HEK293 (cell line): Measurements from ENCODE around the gene ETNPPL.

Experiments
- CTCF ChIA-PET: fragments of 350-600 bp; formaldehyde crosslinking; extraction: SDS; loops from one replicate; lab custom pipeline; 2021; ENCODE audit warnings: antibody characterized with exemption; lab: Yijun Ruan, JAX
- POLR2A ChIA-PET: fragments of 300-600 bp; formaldehyde crosslinking; extraction: SDS; loops from one replicate; lab custom pipeline; 2020; ENCODE audit warnings: antibody characterized with exemption, inconsistent platforms; lab: Yijun Ruan, JAX
- H3K27ac ChIP-seq: fragments of 200-500 bp; sonication (Bioruptor generic); 2 replicates; pipeline ENCODE4 v1.5.1; 2014; ENCODE audit warnings: low read depth, low read length, control low read depth, inconsistent platforms; ENCODE audit errors: extremely low read depth
- H3K36me3 ChIP-seq, 2 experiments: fragments of 200-500 bp in 1 of 2; sonication (Bioruptor generic) in 1 of 2; 1 replicate in 1 of 2; 2 replicates in 1 of 2; pipeline ENCODE4 v1.5.1; 2014 to 2017; ENCODE audit warnings: inconsistent platforms in 2 of 2, low read length in 2 of 2; ENCODE audit not compliant: control insufficient read depth in 2 of 2, insufficient read depth in 1 of 2
- H3K4me1 ChIP-seq: fragments of 200-500 bp; sonication (Bioruptor generic); 2 replicates; pipeline ENCODE4 v1.5.1; 2014; ENCODE audit warnings: mild to moderate bottlenecking, low read length, inconsistent platforms; ENCODE audit not compliant: control insufficient read depth, insufficient read depth
- H3K4me3 ChIP-seq: 2 replicates; pipeline ENCODE4 v1.5.1; 2011; ENCODE audit warnings: low read depth, mild to moderate bottlenecking, control low read depth, low read length, moderate library complexity
- H3K9me3 ChIP-seq: fragments of 200-500 bp; sonication (Bioruptor generic); 2 replicates; pipeline ENCODE4 v1.5.1; 2014; ENCODE audit warnings: low read depth, low read length, inconsistent platforms; ENCODE audit not compliant: control insufficient read depth, insufficient read depth
- INSM2 ChIP-seq: fragments of 450-650 bp; formaldehyde crosslinking; IDR thresholded peaks from 2 replicates; pipeline ENCODE4 v1.5.1; 2016; ENCODE audit warnings: missing biosample characterization, missing genetic modification characterization
- MEIS1 ChIP-seq: sonication (generic); formaldehyde crosslinking; IDR thresholded peaks from 2 replicates; pipeline ENCODE4 v1.8.1; 2022; ENCODE audit warnings: missing genetic modification reagents, mild to moderate bottlenecking, borderline replicate concordance
- MYNN ChIP-seq: fragments of 450-650 bp; formaldehyde crosslinking; IDR thresholded peaks from 2 replicates; pipeline ENCODE4 v1.5.1; 2016; ENCODE audit warnings: missing biosample characterization, missing genetic modification characterization, borderline replicate concordance
- TSHZ1 ChIP-seq: fragments of 450-650 bp; formaldehyde crosslinking; IDR thresholded peaks from 2 replicates; pipeline ENCODE4 v1.5.1; 2016; ENCODE audit warnings: missing biosample characterization, missing genetic modification characterization, borderline replicate concordance
- ZBTB26 ChIP-seq: fragments of 450-650 bp; formaldehyde crosslinking; optimal IDR thresholded peaks from 2 replicates; pipeline ENCODE3; 2016; ENCODE audit warnings: missing biosample characterization, mild to moderate bottlenecking, missing genetic modification characterization
- ZBTB7A ChIP-seq: fragments of 450-650 bp; formaldehyde crosslinking; IDR thresholded peaks from 2 replicates; pipeline ENCODE4 v1.5.1; 2016; ENCODE audit warnings: low read depth, missing biosample characterization, missing genetic modification characterization
- ZFP69B ChIP-seq: fragments of 450-650 bp; formaldehyde crosslinking; IDR thresholded peaks from 2 replicates; pipeline ENCODE4 v1.5.1; 2016; ENCODE audit warnings: missing biosample characterization, missing genetic modification characterization
- ZNF175 ChIP-seq: fragments of 450-650 bp; formaldehyde crosslinking; IDR thresholded peaks from 2 replicates; pipeline ENCODE4 v1.5.1; 2016; ENCODE audit warnings: missing biosample characterization, missing genetic modification characterization
- ZNF214 ChIP-seq: fragments of 450-650 bp; formaldehyde crosslinking; IDR thresholded peaks from 2 replicates; pipeline ENCODE4 v1.5.1; 2017; ENCODE audit warnings: missing biosample characterization, mild to moderate bottlenecking, missing genetic modification characterization, borderline replicate concordance
- ZNF23 ChIP-seq: fragments of 450-650 bp; formaldehyde crosslinking; IDR thresholded peaks from 2 replicates; pipeline ENCODE4 v1.5.1; 2016; ENCODE audit warnings: missing biosample characterization, missing genetic modification characterization, borderline replicate concordance
- ZNF514 ChIP-seq: fragments of 450-650 bp; formaldehyde crosslinking; IDR thresholded peaks from 2 replicates; pipeline ENCODE4 v1.5.1; 2016; ENCODE audit warnings: missing biosample characterization, missing genetic modification characterization
- ZNF623 ChIP-seq: fragments of 450-650 bp; formaldehyde crosslinking; IDR thresholded peaks from 2 replicates; pipeline ENCODE4 v1.5.1; 2016; ENCODE audit warnings: missing biosample characterization, missing genetic modification characterization
- ZNF704 ChIP-seq: fragments of 450-650 bp; formaldehyde crosslinking; IDR thresholded peaks from 2 replicates; pipeline ENCODE4 v1.5.1; 2016; ENCODE audit warnings: missing biosample characterization, missing genetic modification characterization
- ZNF785 ChIP-seq: fragments of 450-650 bp; formaldehyde crosslinking; IDR thresholded peaks from 2 replicates; pipeline ENCODE4 v1.5.1; 2016; ENCODE audit warnings: missing biosample characterization, missing genetic modification characterization
- TF ChIP-seq, protein P1 (sequence below): fragments of 450-650 bp; formaldehyde crosslinking; IDR thresholded peaks from 2 replicates; pipeline ENCODE4 v1.5.1; 2017; ENCODE audit warnings: missing biosample characterization, missing genetic modification characterization
- TF ChIP-seq, protein P2 (sequence below): fragments of 450-650 bp; formaldehyde crosslinking; IDR thresholded peaks from 2 replicates; pipeline ENCODE4 v1.5.1; 2016; ENCODE audit warnings: missing biosample characterization, missing genetic modification characterization
- TF ChIP-seq, protein P3 (sequence below): fragments of 450-650 bp; formaldehyde crosslinking; IDR thresholded peaks from 2 replicates; pipeline ENCODE4 v1.5.1; 2016; ENCODE audit warnings: missing biosample characterization, missing genetic modification characterization

Gene ETNPPL

GRCh38 chr4:108695062-108695461 lies 67.8 kb downstream of the ETNPPL start:
- H3K27ac ChIP-seq = no peak overlapping the region
- no peaks in the 10 kb centered on the region for H3K36me3 ChIP-seq
- ChIA-PET CTCF (interaction anchor here (0.6 kb wide), 1 partner anchor 53 kb away, joined by 3 read pairs; no protein-coding TSS in a partner anchor), POLR2A (no interaction called here)
- H3K4me1 ChIP-seq = no peaks in the 10 kb centered on the region
- 0 out of 2 replicates have a peak, but pooled peaks have one; percentile 28 for TF ChIP-seq ZNF623 (tag by site-specific recombination)
- no peak for TF ChIP-seq ZNF23 (tag by site-specific recombination)
- H3K4me3 ChIP-seq = no peak overlapping the region
- H3K9me3 ChIP-seq = no peaks in the 10 kb centered on the region

GRCh38 chr4:108694423-108694822 lies 68.4 kb downstream of the ETNPPL start:
- no peaks in the 10 kb centered on the region for H3K4me1 ChIP-seq
- no peak for TF ChIP-seq MEIS1
- no peak for TF ChIP-seq ZFP69B
- TF ChIP-seq ZBTB7A (tag by site-specific recombination) = no peak
- TF ChIP-seq ZNF623 (tag by site-specific recombination) = no peak
- TF ChIP-seq TSHZ1 (tag by site-specific recombination) = no peak
- TF ChIP-seq ZNF704 = no peak
- TF ChIP-seq, protein P1, sequence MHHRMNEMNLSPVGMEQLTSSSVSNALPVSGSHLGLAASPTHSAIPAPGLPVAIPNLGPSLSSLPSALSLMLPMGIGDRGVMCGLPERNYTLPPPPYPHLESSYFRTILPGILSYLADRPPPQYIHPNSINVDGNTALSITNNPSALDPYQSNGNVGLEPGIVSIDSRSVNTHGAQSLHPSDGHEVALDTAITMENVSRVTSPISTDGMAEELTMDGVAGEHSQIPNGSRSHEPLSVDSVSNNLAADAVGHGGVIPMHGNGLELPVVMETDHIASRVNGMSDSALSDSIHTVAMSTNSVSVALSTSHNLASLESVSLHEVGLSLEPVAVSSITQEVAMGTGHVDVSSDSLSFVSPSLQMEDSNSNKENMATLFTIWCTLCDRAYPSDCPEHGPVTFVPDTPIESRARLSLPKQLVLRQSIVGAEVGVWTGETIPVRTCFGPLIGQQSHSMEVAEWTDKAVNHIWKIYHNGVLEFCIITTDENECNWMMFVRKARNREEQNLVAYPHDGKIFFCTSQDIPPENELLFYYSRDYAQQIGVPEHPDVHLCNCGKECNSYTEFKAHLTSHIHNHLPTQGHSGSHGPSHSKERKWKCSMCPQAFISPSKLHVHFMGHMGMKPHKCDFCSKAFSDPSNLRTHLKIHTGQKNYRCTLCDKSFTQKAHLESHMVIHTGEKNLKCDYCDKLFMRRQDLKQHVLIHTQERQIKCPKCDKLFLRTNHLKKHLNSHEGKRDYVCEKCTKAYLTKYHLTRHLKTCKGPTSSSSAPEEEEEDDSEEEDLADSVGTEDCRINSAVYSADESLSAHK (tag by site-specific recombination) = no peak
- ChIA-PET POLR2A (no interaction called here), CTCF (interaction anchor here (0.8 kb wide), 1 partner anchor 44 kb away, joined by 3 read pairs; the partner anchor contains the start of gene OSTC)
- H3K9me3 ChIP-seq = no peaks in the 10 kb centered on the region
- H3K27ac ChIP-seq = no peak overlapping the region
- no peaks in the 10 kb centered on the region for H3K36me3 ChIP-seq
- H3K4me3 ChIP-seq = no peak overlapping the region

DNA sequence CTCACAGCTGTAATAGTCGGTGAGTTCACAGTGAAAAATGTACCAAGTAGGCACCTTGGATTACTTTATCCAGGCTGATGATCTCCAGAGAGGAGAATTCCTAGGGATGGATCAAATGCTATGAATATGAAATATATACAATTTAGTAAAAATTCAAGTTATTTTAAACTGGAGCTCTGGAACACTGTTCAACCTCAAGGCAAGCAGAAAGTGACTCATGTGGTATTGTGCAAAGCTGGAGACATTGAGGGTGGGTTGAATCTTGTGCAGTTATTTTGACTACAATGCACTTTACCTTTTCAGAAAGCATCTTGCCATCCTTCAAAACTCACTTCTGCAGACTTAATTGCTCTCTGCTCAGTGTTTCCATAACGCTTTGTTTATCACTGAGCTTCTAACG lies 69.0 kb downstream of the ETNPPL start:
- H3K4me3 ChIP-seq = no peak overlapping the region
- CTCF ChIA-PET = interaction anchor here (0.8 kb wide), 1 partner anchor 43 kb away, joined by 3 read pairs; the partner anchor contains the start of gene OSTC
- H3K4me1 ChIP-seq = no peaks in the 10 kb centered on the region
- H3K27ac ChIP-seq = no peak overlapping the region
- no peaks in the 10 kb centered on the region for H3K36me3 ChIP-seq
- H3K9me3 ChIP-seq = no peaks in the 10 kb centered on the region
- POLR2A ChIA-PET = no interaction called here
- TF ChIP-seq ZNF785 (tag by site-specific recombination) = no peak
- TF ChIP-seq INSM2 (tag by site-specific recombination) = no peak
- TF ChIP-seq, protein P2, sequence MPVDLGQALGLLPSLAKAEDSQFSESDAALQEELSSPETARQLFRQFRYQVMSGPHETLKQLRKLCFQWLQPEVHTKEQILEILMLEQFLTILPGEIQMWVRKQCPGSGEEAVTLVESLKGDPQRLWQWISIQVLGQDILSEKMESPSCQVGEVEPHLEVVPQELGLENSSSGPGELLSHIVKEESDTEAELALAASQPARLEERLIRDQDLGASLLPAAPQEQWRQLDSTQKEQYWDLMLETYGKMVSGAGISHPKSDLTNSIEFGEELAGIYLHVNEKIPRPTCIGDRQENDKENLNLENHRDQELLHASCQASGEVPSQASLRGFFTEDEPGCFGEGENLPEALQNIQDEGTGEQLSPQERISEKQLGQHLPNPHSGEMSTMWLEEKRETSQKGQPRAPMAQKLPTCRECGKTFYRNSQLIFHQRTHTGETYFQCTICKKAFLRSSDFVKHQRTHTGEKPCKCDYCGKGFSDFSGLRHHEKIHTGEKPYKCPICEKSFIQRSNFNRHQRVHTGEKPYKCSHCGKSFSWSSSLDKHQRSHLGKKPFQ = no peak
- TF ChIP-seq, protein P3, sequence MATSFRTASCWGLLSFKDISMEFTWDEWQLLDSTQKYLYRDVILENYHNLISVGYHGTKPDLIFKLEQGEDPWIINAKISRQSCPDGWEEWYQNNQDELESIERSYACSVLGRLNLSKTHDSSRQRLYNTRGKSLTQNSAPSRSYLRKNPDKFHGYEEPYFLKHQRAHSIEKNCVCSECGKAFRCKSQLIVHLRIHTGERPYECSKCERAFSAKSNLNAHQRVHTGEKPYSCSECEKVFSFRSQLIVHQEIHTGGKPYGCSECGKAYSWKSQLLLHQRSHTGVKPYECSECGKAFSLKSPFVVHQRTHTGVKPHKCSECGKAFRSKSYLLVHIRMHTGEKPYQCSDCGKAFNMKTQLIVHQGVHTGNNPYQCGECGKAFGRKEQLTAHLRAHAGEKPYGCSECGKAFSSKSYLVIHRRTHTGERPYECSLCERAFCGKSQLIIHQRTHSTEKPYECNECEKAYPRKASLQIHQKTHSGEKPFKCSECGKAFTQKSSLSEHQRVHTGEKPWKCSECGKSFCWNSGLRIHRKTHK (tag by site-specific recombination) = no peak
- TF ChIP-seq ZNF214 (tag by site-specific recombination) = no peak
- no peak for TF ChIP-seq ZNF175 (tag by site-specific recombination)
- TF ChIP-seq ZNF514 (tag by site-specific recombination) = no peak
- TF ChIP-seq ZNF23 (tag by site-specific recombination) = no peak
- TF ChIP-seq MYNN (tag by site-specific recombination) = no peak
- TF ChIP-seq ZBTB26 = no peak
